Peyer's patch (tissue), 4 donors: Measurements from ENCODE around the gene RET. TPM values are rescaled to one million over a fixed set of nuclear protein-coding genes. Genes with fewer than 3 reads are reported as not detected.

ENCODE experiments used
- DNase-seq, 3 donors: peaks; one replicate each; pipeline ENCODE4 v3.0.0-alpha.2; 2017 to 2019
- H3K27ac ChIP-seq, 4 donors: fragments of 200-600 bp; sonication (generic); one replicate each; pipeline ENCODE4 v1.5.1; 2016 to 2019
- H3K27me3 ChIP-seq, 2 donors: fragments of 200-600 bp; sonication (generic); one replicate each; pipeline ENCODE4 v1.5.1; 2019
- H3K36me3 ChIP-seq, 3 donors: fragments of 200-600 bp; sonication (generic); one replicate each; pipeline ENCODE4 v1.5.1; 2016 to 2019
- H3K4me1 ChIP-seq, 4 donors: fragments of 200-600 bp; sonication (generic); one replicate each; pipeline ENCODE4 v1.5.1; 2016 to 2019
- H3K4me3 ChIP-seq, 4 donors: fragments of 200-600 bp; sonication (generic); 1 replicate in 3 of 4; 2 replicates in 1 of 4; pipeline ENCODE4 v1.5.1; 2016 to 2019; ENCODE audit warnings: mild to moderate bottlenecking in 1 of 4
- H3K9me3 ChIP-seq, 4 donors: fragments of 200-600 bp; sonication (generic); one replicate each; pipeline ENCODE4 v1.5.1; 2016 to 2019; ENCODE audit warnings: mild to moderate bottlenecking in 1 of 4
- POLR2A ChIP-seq, 2 donors: fragments of 450-650 bp; IDR thresholded peaks; one replicate each; pipeline ENCODE4 v1.5.1; 2017; ENCODE audit warnings: antibody characterized with exemption in 2 of 2, mild to moderate bottlenecking in 2 of 2, moderate library complexity in 2 of 2
- total RNA-seq, 4 donors: library from RNA; depleted of rRNA; stranded (reverse); fragments of >200 nt; gene quantifications; one replicate each; pipeline ENCODE4 v1.1.0, GENCODE V29; 2016
- TF ChIP-seq, protein P1 (sequence below), 6 experiments: fragments of 450-650 bp in 4 of 6; fragments of 200-600 bp in 2 of 6; sonication (generic) in 1 of 6; IDR thresholded peaks; one replicate each; pipeline ENCODE4 v1.5.1; 2017 to 2019; ENCODE audit warnings: antibody characterized with exemption in 6 of 6, mild to moderate bottlenecking in 3 of 6, moderate library complexity in 1 of 6

Gene RET
- total RNA-seq, 4 donors from 2014 or later, result 1.2 to 5.8 (median 1.7) TPM

DNA sequence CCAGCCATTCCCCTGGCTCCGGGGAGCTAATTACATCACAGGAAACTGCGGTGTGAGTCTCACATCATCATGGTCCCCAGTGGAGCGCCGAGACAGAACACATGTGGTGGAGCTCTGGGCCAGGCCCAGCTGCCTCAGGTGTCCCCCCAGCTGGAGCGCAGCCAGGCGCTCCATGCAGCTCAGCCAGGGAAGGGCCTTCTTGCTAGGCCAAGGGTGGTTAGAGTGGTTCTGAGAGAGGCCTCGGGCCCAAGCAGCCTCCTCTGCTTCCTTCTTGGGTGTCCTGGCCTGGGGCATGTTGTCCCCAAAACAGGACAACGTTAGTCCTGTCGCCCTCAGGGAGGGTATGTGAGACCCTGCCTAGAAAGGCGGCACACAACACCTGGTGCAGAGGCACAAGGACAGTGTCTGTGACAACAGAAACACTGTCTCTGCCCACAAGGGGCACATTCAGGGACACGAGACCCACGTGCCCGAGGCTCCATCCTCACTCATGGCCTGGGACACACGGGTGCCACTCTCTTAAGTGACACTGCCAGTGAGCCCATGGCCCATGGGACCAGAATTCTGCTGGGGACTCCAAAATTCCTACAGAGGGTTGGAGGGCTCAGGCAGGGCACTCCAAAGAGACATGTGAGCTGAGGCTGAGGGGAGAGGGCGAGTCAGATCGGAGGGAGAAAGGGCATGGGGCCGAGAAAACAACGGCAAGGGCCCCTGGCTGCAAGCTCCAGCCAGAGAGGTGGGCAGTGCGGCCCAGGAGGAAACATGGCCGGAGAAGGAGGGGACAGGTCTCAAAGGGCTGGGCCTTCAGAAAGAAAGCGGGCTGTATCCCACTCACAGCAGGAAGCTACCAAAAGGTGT is 37.0 kb upstream of the RET start:
- H3K36me3 ChIP-seq, result no peaks in the 10 kb centered on the region
- H3K27me3 ChIP-seq, result no peaks in the 10 kb centered on the region
- peak in 2 of 3 donors; percentile 37 to 38 for DNase-seq
- no peak overlapping the region for H3K27ac ChIP-seq
- TF ChIP-seq, protein P1, sequence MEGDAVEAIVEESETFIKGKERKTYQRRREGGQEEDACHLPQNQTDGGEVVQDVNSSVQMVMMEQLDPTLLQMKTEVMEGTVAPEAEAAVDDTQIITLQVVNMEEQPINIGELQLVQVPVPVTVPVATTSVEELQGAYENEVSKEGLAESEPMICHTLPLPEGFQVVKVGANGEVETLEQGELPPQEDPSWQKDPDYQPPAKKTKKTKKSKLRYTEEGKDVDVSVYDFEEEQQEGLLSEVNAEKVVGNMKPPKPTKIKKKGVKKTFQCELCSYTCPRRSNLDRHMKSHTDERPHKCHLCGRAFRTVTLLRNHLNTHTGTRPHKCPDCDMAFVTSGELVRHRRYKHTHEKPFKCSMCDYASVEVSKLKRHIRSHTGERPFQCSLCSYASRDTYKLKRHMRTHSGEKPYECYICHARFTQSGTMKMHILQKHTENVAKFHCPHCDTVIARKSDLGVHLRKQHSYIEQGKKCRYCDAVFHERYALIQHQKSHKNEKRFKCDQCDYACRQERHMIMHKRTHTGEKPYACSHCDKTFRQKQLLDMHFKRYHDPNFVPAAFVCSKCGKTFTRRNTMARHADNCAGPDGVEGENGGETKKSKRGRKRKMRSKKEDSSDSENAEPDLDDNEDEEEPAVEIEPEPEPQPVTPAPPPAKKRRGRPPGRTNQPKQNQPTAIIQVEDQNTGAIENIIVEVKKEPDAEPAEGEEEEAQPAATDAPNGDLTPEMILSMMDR (IDR thresholded peaks at IDR 0.05), result no peak
- TF ChIP-seq POLR2A (IDR thresholded peaks at IDR 0.05), result no peak
- H3K4me3 ChIP-seq, result no peak overlapping the region
- peaks cover 0 to 6% (median 0%) of the 10 kb centered on the region in 4 donors for H3K4me1 ChIP-seq
- H3K9me3 ChIP-seq, result no peaks in the 10 kb centered on the region

DNA sequence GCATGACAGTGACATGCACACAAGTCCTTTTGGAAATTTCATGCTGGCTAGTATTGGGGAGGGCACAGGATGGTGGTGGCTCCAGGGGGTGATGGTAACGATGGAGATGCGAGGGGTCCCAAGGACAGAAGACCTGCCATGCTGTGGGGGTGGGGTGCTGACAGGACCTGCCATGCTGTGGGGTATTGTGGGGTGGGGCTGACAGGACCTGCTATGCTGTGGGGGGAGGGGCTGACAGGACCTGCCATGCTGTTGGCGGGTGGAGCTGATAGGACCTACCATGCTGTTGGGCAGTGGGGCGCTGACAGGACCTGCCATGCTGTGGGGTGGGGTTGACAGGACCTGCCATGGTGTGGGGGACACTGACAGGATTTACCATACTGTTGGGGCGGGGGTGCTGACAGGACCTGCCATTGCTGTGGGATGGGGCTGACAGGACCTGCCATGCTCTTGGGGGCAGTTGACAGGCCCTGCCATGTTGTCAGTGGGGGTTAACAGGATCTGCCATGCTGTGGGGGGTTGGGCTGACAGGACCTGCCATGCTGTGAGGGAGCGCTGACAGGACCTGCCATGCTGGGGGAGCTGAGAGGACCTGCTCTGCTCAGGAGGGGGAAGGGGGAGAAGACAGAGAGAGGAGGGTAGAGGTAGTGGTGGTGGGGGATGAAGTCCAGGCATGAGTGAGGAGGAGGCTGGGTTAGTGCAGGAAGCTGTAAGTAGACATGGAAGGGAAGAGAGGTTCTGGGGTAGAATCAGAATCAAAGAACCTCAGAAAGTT is 36.2 kb upstream of the RET start:
- TF ChIP-seq POLR2A (IDR thresholded peaks at IDR 0.05), result no peak
- TF ChIP-seq, protein P1 (IDR thresholded peaks at IDR 0.05), result no peak
- Histone ChIP-seq H3K27me3 (no peaks in the 10 kb centered on the region), H3K4me1 (peaks cover 0 to 6% (median 0%) of the 10 kb centered on the region in 4 donors), H3K27ac (no peak overlapping the region), H3K9me3 (no peaks in the 10 kb centered on the region), H3K36me3 (no peaks in the 10 kb centered on the region), H3K4me3 (no peak overlapping the region)
- DNase-seq, result peak in 1 of 3 donors; percentile 42

DNA sequence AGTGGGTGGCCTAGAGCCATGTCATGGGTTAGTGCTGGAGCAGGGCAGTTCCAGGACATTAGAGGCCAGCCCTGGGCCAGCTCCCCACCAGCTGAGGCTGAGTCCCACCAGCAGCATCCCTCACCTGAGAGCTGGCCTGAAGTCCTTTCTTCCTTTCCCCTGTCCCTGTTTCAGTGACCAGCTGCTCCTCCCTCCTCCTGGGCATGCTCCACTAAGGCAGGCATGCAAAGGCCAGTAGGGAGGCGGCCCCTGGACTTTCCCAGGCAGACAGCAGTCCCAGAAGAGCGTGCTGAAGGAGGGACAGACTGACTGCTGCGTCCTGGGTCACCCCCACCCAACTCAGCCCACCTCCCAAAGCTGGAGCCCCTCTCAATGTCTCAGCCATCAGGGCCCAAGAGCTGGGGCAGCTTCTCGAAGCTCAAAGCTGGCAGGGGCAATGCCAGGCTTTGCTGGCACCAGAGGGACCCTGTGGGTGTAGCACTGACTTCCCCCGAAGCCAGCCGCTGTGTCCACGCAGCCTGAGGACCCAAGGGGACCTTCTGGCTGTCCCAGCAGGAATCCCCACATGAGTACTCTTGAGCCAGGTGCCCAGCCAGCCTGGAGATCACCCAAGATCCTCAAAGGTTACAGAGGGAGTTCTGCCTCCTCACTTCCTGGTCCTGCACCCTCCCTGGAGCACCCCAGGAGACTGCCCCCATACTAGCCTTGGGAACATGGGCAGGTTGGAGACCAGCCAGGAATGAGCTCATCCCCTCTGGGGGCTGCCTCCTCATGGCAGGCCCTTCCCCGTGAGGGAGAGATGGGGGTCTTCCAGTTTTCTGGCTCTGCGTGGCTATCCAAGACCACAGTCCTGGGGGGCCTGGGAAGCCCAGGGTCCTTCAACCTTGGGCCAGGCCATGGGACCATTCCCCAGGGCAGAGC is 35.2 kb upstream of the RET start:
- H3K4me1 ChIP-seq, result peaks cover 0 to 6% (median 0%) of the 10 kb centered on the region in 4 donors
- DNase-seq, result peak in 1 of 3 donors; percentile 32
- no peaks in the 10 kb centered on the region for H3K27me3 ChIP-seq
- no peaks in the 10 kb centered on the region for H3K36me3 ChIP-seq
- H3K9me3 ChIP-seq, result no peaks in the 10 kb centered on the region
- no peak overlapping the region for H3K27ac ChIP-seq
- TF ChIP-seq, protein P1 (IDR thresholded peaks at IDR 0.05), result no peak
- no peak for TF ChIP-seq POLR2A (IDR thresholded peaks at IDR 0.05)
- no peak overlapping the region for H3K4me3 ChIP-seq

DNA sequence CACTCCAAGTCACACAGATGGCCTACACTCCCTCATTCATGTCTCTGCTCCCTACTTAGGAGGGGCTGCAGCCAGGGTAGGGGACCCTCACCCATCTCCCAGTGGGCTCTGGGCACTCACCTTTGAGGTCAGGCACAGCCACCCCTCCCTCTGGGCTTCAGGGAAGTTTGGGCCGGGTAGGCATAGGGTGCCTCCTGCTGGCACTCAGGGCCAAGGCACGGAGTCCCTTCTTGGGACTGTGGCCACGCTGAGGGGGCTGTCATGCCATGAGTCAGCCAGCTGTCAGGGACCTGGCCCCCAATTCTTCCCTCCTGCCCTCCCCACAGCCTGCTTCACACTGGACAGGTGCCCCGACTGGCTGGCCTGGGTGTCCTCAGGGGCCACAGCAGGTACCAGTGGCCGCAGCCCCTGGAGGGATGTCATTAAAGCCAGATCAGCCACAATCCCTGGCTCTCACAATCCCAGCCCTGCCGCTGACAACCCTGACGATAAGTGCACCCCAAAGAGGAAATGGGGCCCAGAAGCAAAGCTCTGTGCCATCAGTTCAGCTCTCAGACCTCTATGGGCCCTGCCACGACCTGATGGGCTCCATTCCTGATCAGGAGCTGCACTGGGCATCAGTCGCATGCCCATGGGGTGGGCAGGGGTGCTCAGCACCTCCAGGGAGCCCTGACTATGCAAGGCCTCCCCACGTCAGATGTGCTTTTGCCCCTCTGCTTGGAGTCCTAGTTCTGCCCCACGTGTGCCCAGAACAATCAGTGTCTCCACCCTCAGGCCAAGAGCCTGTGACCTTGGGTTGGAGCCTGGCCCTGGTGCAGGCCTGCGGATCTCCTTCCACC is 34.1 kb upstream of the RET start:
- Histone ChIP-seq H3K4me3 (no peak overlapping the region), H3K27me3 (no peaks in the 10 kb centered on the region), H3K4me1 (peaks cover 0 to 6% (median 0%) of the 10 kb centered on the region in 4 donors), H3K36me3 (no peaks in the 10 kb centered on the region), H3K27ac (no peak overlapping the region), H3K9me3 (no peaks in the 10 kb centered on the region)
- TF ChIP-seq, protein P1 (IDR thresholded peaks at IDR 0.05), result no peak
- TF ChIP-seq POLR2A (IDR thresholded peaks at IDR 0.05), result no peak
- peak in 2 of 3 donors; percentile 34 to 36 for DNase-seq
